ENCODE data around the gene TJP1.

GRCh38 chr15:29792426-29793159 is 29.7 kb downstream of the TJP1 start:
- TF ChIP-seq CTCF (IDR thresholded peaks at IDR 0.05) (no peak), POLR2A (IDR thresholded peaks at IDR 0.05) (no peak), POLR2AphosphoS5 (IDR thresholded peaks at IDR 0.05) (no peak), EP300 (IDR thresholded peaks at IDR 0.05) (no peak)

Measured in suprapubic skin (tissue), 4 donors.